Ectodermal cell (in vitro differentiated cells): Measurements from ENCODE around the gene LYPD3.

Source experiments
- H3K27ac ChIP-seq: 2 replicates; pipeline ENCODE4 v1.7.0; 2013; ENCODE audit warnings: mild to moderate bottlenecking, low read depth, low read length; ENCODE audit not compliant: insufficient read depth, poor library complexity, severe bottlenecking
- H3K27me3 ChIP-seq: 2 replicates; pipeline ENCODE4 v1.7.0; 2013; ENCODE audit warnings: mild to moderate bottlenecking, low read length; ENCODE audit not compliant: insufficient read depth, control insufficient read depth, poor library complexity, severe bottlenecking
- H3K36me3 ChIP-seq: one replicate; pipeline ENCODE4 v1.7.0; 2013; ENCODE audit warnings: low read length; ENCODE audit not compliant: control insufficient read depth, insufficient read depth
- H3K4me1 ChIP-seq: one replicate; pipeline ENCODE4 v1.7.0; 2013; ENCODE audit warnings: low read length; ENCODE audit not compliant: control insufficient read depth, insufficient read depth
- H3K4me3 ChIP-seq: 2 replicates; pipeline ENCODE4 v1.7.0; 2013; ENCODE audit warnings: low read depth, low read length, control low read depth; ENCODE audit not compliant: insufficient read depth
- H3K9me3 ChIP-seq: 2 replicates; pipeline ENCODE4 v1.7.0; 2013; ENCODE audit warnings: mild to moderate bottlenecking, low read length, moderate library complexity; ENCODE audit not compliant: control insufficient read depth
- WGBS, 2 experiments: methylation state at CpG; one replicate each; pipeline ENCODE4 v1.1.7; 2013; ENCODE audit warnings: missing lambda C conversion rate in 2 of 2; 5-methylcytosine and 5-hydroxymethylcytosine counted together

LYPD3 gene

DNA sequence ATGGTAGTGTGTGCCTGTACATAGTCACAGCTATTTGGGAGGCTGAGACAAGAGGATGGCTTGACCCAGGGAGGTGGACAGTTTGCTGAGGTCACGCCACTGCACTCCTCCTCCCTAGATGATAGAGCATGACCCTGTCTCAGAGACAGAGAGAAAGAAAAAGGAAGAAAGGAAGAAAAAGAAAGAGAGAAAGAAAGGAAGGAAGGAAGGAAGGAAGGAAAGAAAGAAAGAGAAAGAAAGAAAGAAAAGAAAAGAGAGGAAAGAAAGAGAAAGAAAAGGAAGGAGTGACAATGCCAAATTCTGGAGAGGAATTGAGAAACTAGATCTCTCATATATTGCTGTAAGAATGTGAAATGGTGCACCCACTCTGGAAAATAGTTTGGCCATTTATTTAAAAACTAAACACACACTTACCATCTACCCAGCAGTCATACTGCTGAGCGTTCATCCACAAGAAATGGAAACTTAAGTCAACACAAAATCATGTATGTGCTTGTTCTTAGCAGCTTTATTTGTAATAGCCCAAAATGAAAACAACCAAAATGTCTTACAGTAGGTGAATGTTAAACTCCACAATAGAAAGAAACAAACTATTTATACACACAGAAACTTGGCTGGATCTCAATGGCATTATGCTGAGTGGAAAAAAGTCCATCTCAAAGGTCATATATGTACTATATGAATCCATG lies 43.3 kb downstream of the LYPD3 start:
- H3K27ac ChIP-seq = no peak overlapping the region
- no peaks in the 10 kb centered on the region for H3K9me3 ChIP-seq
- no peaks in the 10 kb centered on the region for H3K36me3 ChIP-seq
- H3K4me1 ChIP-seq = no peaks in the 10 kb centered on the region
- no peak overlapping the region for H3K4me3 ChIP-seq
- WGBS, 2 experiments = 83 to 94% methylated on average over 2 of the region's 2 CpGs
- no peaks in the 10 kb centered on the region for H3K27me3 ChIP-seq

DNA sequence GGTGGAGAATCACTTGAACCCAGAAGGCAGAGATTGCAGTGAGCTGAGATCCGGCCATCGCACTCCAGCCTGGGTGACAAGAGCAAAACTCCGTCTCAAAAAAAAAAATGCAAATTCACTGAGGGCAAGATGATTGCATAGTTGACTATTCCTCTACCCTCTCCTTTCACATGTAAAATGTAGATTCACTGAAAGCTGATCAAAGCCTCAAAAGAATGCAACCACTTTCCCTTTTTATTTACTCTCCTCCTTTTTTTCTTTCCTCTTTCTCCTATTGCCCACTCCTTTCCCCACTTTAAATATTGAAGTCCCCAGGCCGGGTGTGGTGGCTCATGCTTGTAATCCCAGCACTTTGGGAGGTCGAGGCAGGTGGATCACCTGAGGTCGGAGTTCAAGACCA lies 44.5 kb downstream of the LYPD3 start:
- H3K27me3 ChIP-seq = no peaks in the 10 kb centered on the region
- H3K4me3 ChIP-seq = no peak overlapping the region
- H3K9me3 ChIP-seq = no peaks in the 10 kb centered on the region
- H3K27ac ChIP-seq = no peak overlapping the region
- H3K36me3 ChIP-seq = no peaks in the 10 kb centered on the region
- no peaks in the 10 kb centered on the region for H3K4me1 ChIP-seq
- 59 to 69% methylated on average over 6 of the region's 6 CpGs for WGBS, 2 experiments

DNA sequence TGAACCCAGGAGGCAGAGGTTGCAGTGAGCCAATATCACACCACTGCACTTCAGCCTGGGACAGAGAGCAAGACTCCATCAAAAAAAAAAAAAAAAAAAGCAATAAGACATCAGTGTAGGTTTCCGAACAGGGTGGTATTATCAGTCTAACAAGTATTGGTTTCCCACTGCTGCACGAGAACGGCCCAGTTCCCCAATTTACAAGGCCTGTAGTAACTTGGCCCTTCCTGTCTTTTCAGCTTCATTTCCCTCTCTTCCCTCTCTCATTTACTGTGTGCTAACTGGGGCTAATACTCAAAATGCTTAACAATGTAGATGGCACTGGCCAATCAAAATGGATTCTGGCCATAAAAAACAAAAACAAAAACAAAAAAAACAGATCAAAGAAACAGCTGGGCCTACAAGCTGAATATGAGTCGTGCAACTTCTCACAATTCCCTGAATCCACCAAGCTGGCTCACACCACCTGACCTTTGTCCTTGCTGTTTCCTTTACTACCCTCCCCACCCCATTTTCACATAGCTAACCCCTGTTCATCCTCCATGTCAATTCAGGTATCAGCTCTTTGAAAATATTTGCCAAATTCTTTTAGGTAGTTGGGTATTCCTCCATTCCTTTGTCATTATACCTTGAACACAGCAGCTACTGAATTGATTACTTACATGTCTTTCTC lies 48.3 kb downstream of the LYPD3 start:
- Histone ChIP-seq H3K27me3 (no peaks in the 10 kb centered on the region), H3K36me3 (no peaks in the 10 kb centered on the region), H3K4me1 (no peaks in the 10 kb centered on the region), H3K27ac (no peak overlapping the region), H3K4me3 (no peak overlapping the region), H3K9me3 (peaks cover 4% of the 10 kb centered on the region)
- WGBS, 2 experiments = 75 to 78% methylated on average over 4 of the region's 4 CpGs

DNA sequence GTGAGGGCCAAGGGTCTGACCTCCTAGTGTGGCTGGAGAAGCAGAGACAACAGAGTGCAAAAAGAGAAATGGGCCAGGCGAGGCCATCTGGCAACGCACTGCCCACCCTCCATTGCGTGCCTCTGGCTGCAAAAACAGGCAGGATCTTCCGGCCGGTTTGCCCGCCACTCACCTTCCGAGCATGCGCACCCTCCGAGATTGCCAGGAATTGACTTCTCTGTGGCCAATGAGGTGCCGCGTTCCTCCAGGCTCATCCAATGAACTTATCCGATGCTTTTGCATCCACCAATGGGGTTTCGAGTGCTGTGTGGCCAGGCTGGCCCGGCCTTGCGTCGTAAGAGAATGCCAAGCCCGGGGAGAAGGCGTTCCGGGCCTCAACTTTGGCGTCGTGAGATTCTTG lies 50.9 kb downstream of the LYPD3 start, which contains the start of gene TEX101:
Gene TEX101, plus strand, starts transcription at position 337 of the 400 bp plus-strand sequence. CDS start 1,030 bp downstream, outside the sequence.
- Histone ChIP-seq H3K4me1 (no peaks in the 10 kb centered on the region), H3K9me3 (peaks cover 4% of the 10 kb centered on the region), H3K27ac (no peak within 1 kb of the TSS), H3K36me3 (no peaks in the 10 kb centered on the region), H3K4me3 (no peak within 1 kb of the TSS), H3K27me3 (no peaks in the 10 kb centered on the region)
- WGBS, 2 experiments = 96% methylated on average over 21 of the region's 21 CpGs

DNA sequence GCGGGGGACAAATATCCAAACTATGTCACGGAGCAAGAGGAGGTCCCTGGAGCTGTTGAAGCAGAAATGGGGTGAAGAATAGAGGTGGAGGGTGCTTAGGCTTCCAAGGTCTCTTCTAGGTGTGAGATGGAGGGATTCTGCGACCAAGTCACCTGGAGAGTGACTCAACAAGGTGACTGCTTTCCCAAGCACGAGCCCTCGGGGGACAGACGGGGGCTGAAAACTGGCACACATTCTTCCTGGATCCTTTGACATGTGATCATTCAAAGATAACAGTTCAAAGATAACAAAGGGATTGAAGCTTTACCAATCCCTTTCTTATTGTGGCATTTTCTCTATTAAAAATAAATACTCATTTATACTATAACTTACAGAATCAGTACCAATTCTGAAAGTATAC lies 53.0 kb downstream of the LYPD3 start:
- Histone ChIP-seq H3K4me1 (no peaks in the 10 kb centered on the region), H3K36me3 (no peaks in the 10 kb centered on the region), H3K9me3 (peaks cover 4% of the 10 kb centered on the region), H3K4me3 (no peak overlapping the region), H3K27ac (no peak overlapping the region), H3K27me3 (no peaks in the 10 kb centered on the region)
- 92 to 95% methylated on average over 6 of the region's 6 CpGs for WGBS, 2 experiments
